H1 (cell line): ENCODE measurements around the gene CALD1. TPM values are rescaled to one million over a fixed set of nuclear protein-coding genes. Genes with fewer than 3 reads are reported as not detected.

Experiments
- CTCF ChIA-PET: fragments of 300-600 bp; sonication (Branson Sonifier 250); formaldehyde crosslinking; loops from one replicate; lab custom pipeline; 2021; ENCODE audit not compliant: partially characterized antibody; lab: Charles Lee
- POLR2A ChIA-PET: fragments of 300-600 bp; sonication (Branson Sonifier 250); formaldehyde crosslinking; loops from one replicate; lab custom pipeline; 2021; ENCODE audit warnings: inconsistent platforms; ENCODE audit not compliant: partially characterized antibody; lab: Charles Lee
- DNase-seq, 2 experiments: peaks; one replicate each; pipeline versions ENCODE4 v3.0.0 to v3.0.0-alpha.2; 2010 to 2022; ENCODE audit warnings: low spot score in 2 of 2, low read depth in 1 of 2, mixed read lengths in 1 of 2
- FAIRE-seq: peaks from 2 replicates; lab custom pipeline; 2011; peaks lifted over from hg19 to GRCh38; lab: Jason Lieb, UNC
- H2AFZ ChIP-seq: 2 replicates; pipeline ENCODE4 v1.8.1; 2012; ENCODE audit warnings: low read length, inconsistent platforms
- H2AK5ac ChIP-seq: 2 replicates; pipeline ENCODE4 v1.6.1; 2013; ENCODE audit warnings: low read depth, low read length
- H2BK120ac ChIP-seq: replicated peaks from 2 replicates; pipeline ENCODE3; 2013; ENCODE audit warnings: low read depth, low read length, inconsistent platforms
- H2BK12ac ChIP-seq: 2 replicates; pipeline ENCODE4 v1.6.1; 2013; ENCODE audit warnings: low read depth, low read length
- H2BK15ac ChIP-seq: 2 replicates; pipeline ENCODE4 v1.6.1; 2013; ENCODE audit warnings: low read length
- H2BK20ac ChIP-seq: 2 replicates; pipeline ENCODE4 v1.6.1; 2013; ENCODE audit warnings: low read length
- H2BK5ac ChIP-seq: 2 replicates; pipeline ENCODE4 v1.6.1; 2013; ENCODE audit warnings: low read depth, low read length
- H3K14ac ChIP-seq: 2 replicates; pipeline ENCODE4 v1.6.1; 2013; ENCODE audit warnings: inconsistent platforms; ENCODE audit not compliant: insufficient read length
- H3K18ac ChIP-seq: 2 replicates; pipeline ENCODE4 v1.6.1; 2013; ENCODE audit warnings: low read length; ENCODE audit errors: extremely low read depth
- H3K23ac ChIP-seq: 2 replicates; pipeline ENCODE4 v1.6.1; 2013; ENCODE audit warnings: inconsistent platforms; ENCODE audit not compliant: insufficient read length
- H3K23me2 ChIP-seq: 2 replicates; pipeline ENCODE4 v1.6.1; 2013; ENCODE audit warnings: low read depth, low read length
- H3K27ac ChIP-seq: 2 replicates; pipeline ENCODE4 v1.6.1; 2011; ENCODE audit warnings: low read depth, low read length, inconsistent platforms
- H3K27me3 ChIP-seq, 4 experiments: replicated peaks in 1 of 4; 1 replicate in 1 of 4; 2 replicates in 3 of 4; pipeline versions ENCODE4 v1.6.1 to v1.8.1; 2011 to 2013; ENCODE audit warnings: low read length in 3 of 4, mild to moderate bottlenecking in 3 of 4, inconsistent platforms in 2 of 4, mixed read lengths in 2 of 4, moderate library complexity in 1 of 4; ENCODE audit not compliant: control insufficient read depth in 3 of 4, insufficient read depth in 3 of 4; ENCODE audit errors: extremely low read depth in 1 of 4
- H3K36me3 ChIP-seq, 4 experiments: 2 replicates each; pipeline versions ENCODE4 v1.6.1 to v1.8.1; 2011 to 2013; ENCODE audit warnings: mild to moderate bottlenecking in 4 of 4, low read length in 3 of 4, moderate library complexity in 2 of 4, control low read depth in 1 of 4, inconsistent platforms in 1 of 4; ENCODE audit not compliant: insufficient read depth in 4 of 4, control insufficient read depth in 2 of 4
- H3K4ac ChIP-seq: replicated peaks from 2 replicates; pipeline ENCODE3; 2013; ENCODE audit warnings: low read length, low read depth, mixed read lengths, inconsistent platforms; ENCODE audit not compliant: insufficient read length
- H3K4me1 ChIP-seq, 4 experiments: replicated peaks in 1 of 4; 1 replicate in 1 of 4; 2 replicates in 3 of 4; pipeline versions ENCODE4 v1.6.1 to v1.8.1; 2011 to 2013; ENCODE audit warnings: low read length in 3 of 4, inconsistent platforms in 2 of 4, mixed read lengths in 1 of 4; ENCODE audit not compliant: insufficient read depth in 4 of 4, control insufficient read depth in 3 of 4
- H3K4me2 ChIP-seq, 2 experiments: 2 replicates each; pipeline versions ENCODE4 v1.6.1 to v1.8.1; 2011 to 2013; ENCODE audit warnings: low read depth in 2 of 2, low read length in 2 of 2, control low read depth in 1 of 2, inconsistent platforms in 1 of 2, mild to moderate bottlenecking in 1 of 2; ENCODE audit not compliant: insufficient read depth in 1 of 2
- H3K4me3 ChIP-seq, 4 experiments: fragments of 200-600, 300-600 bp in 1 of 4; sonication (generic), shearing (Covaris generic), sonication (Bioruptor Twin) in 1 of 4; 2 replicates each; pipeline versions ENCODE4 v1.5.1 to v1.8.1; 2011 to 2016; ENCODE audit warnings: low read length in 4 of 4, low read depth in 3 of 4, control low read depth in 2 of 4, inconsistent platforms in 2 of 4, mild to moderate bottlenecking in 2 of 4, mixed read lengths in 1 of 4, moderate library complexity in 1 of 4; ENCODE audit not compliant: insufficient read depth in 2 of 4; ENCODE audit errors: extremely low read depth in 1 of 4
- H3K56ac ChIP-seq: replicated peaks from 2 replicates; pipeline ENCODE3; 2013; ENCODE audit warnings: low read depth, mild to moderate bottlenecking, mixed read lengths, low read length, inconsistent platforms; ENCODE audit not compliant: insufficient read length
- H3K79me1 ChIP-seq: 2 replicates; pipeline ENCODE4 v1.6.1; 2013; ENCODE audit warnings: low read depth, low read length, control low read depth
- H3K79me2 ChIP-seq, 2 experiments: 2 replicates each; pipeline versions ENCODE4 v1.6.1 to v1.8.1; 2012 to 2013; ENCODE audit warnings: low read length in 2 of 2, mild to moderate bottlenecking in 2 of 2, inconsistent platforms in 1 of 2; ENCODE audit not compliant: insufficient read depth in 2 of 2, control insufficient read depth in 1 of 2
- H3K9ac ChIP-seq, 4 experiments: replicated peaks in 1 of 4; 1 replicate in 1 of 4; 2 replicates in 3 of 4; pipeline versions ENCODE4 v1.6.1 to v1.8.1; 2011 to 2013; ENCODE audit warnings: low read depth in 3 of 4, low read length in 3 of 4, control low read depth in 2 of 4, mild to moderate bottlenecking in 2 of 4, moderate library complexity in 2 of 4, inconsistent platforms in 1 of 4; ENCODE audit errors: extremely low read depth in 1 of 4
- H3K9me3 ChIP-seq, 2 experiments: 2 replicates each; pipeline versions ENCODE4 v1.6.1 to v1.8.1; 2012 to 2013; ENCODE audit warnings: mild to moderate bottlenecking in 2 of 2, moderate library complexity in 2 of 2, control low read depth in 1 of 2, inconsistent platforms in 1 of 2, low read depth in 1 of 2, low read length in 1 of 2, mixed read lengths in 1 of 2; ENCODE audit not compliant: insufficient read depth in 2 of 2
- H4K20me1 ChIP-seq, 2 experiments: replicated peaks in 1 of 2; 2 replicates each; pipeline versions ENCODE3 to v1.8.1; 2011 to 2013; ENCODE audit warnings: inconsistent platforms in 2 of 2, low read length in 2 of 2, mild to moderate bottlenecking in 1 of 2; ENCODE audit not compliant: insufficient read depth in 2 of 2, control insufficient read depth in 1 of 2
- H4K5ac ChIP-seq: 2 replicates; pipeline ENCODE4 v1.6.1; 2013; ENCODE audit warnings: low read length, low read depth, mixed read lengths, inconsistent platforms; ENCODE audit not compliant: insufficient read length
- H4K8ac ChIP-seq: 2 replicates; pipeline ENCODE4 v1.8.0; 2013; ENCODE audit warnings: mild to moderate bottlenecking, moderate library complexity, low read length, inconsistent platforms; ENCODE audit not compliant: insufficient read depth; ENCODE audit errors: extremely low read depth
- H4K91ac ChIP-seq: replicated peaks from 2 replicates; pipeline ENCODE3; 2013; ENCODE audit warnings: low read length, mixed read lengths, inconsistent platforms; ENCODE audit not compliant: insufficient read length
- BRCA1 ChIP-seq: IDR thresholded peaks from 2 replicates; pipeline ENCODE4 v1.6.1; 2012; ENCODE audit warnings: low read depth, low read length, improper control_type of control experiment
- WGBS, 2 experiments: shearing (Covaris generic) in 1 of 2; methylation state at CpG; one replicate each; pipeline versions ENCODE4 v1.1.6 to v1.1.7; 2013 to 2015; ENCODE audit warnings: low lambda C conversion rate in 2 of 2, mixed read lengths in 2 of 2, inconsistent platforms in 1 of 2, low coverage in 1 of 2, missing lambda C conversion rate in 1 of 2; ENCODE audit not compliant: insufficient replicate concordance in 2 of 2, insufficient coverage in 1 of 2, insufficient read length in 1 of 2; ENCODE audit errors: extremely low coverage in 1 of 2, missing lambda C conversion rate in 1 of 2; 5-methylcytosine and 5-hydroxymethylcytosine counted together
- polyA plus RNA-seq, 7 experiments: library from polyadenylated mRNA; depleted of rRNA in 3 of 7; stranded (reverse) in 5 of 7; unstranded in 2 of 7; fragments of >200 nt in 5 of 7; fragments of 200-250 nt in 2 of 7; gene quantifications; 1 replicate in 5 of 7; 2 replicates in 1 of 7; 4 replicates in 1 of 7; pipeline versions ENCODE4 v1.2.1 to v1.2.3, GENCODE V29; 2011 to 2013; ENCODE audit warnings: missing spikeins in 2 of 7, mixed read lengths in 2 of 7
- total RNA-seq: library from RNA; stranded (reverse); fragmentation: NEBNext Ultra II Directional; extraction: Animal tissue kit (Norgen Biotek cat#: 25700); gene quantifications from 2 replicates; pipeline ENCODE4 v1.2.1, GENCODE V29; 2021

The CALD1 gene
- total and polyA plus RNA-seq, 2 of the 8 experiments (the other 6 are each of a cell fraction or from before 2014, with no cell fraction given) = 34.3 to 177 TPM

DNA sequence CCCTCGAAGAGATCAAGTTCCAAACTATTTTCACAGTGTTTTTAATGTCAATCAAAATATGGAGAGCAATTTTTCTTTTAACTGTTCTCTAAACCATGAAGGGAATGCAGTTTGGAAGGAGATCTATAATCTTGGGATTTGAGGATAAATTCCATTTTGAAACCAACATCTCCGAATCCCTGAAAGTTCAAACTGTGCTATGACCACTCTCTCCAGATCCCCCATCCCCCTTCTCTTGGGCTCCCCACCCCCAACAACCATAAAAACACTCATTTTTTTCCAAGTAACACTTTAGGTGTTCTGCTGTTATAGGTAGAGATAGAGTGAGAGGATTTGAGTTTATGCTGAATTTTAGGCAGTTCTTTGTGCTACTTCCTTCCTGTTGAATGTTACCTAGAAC is 1.7 kb downstream of the CALD1 start:
- 64% methylated on average over 2 of the region's 2 CpGs; no CpG with 5 or more reads in 1 of the 2 experiments for WGBS, 2 experiments
- Histone ChIP-seq H3K79me1 (peaks cover 3% of the 10 kb centered on the region; the same call in 1 of the 2 replicates), H3K4me3 (peak overlapping the region; percentile 46 to 78 (median 56); a peak in 5 of 8 replicates), H3K4me1 (peaks cover 3 to 16% (median 8%) of the 10 kb centered on the region in 4 experiments; a peak in 5 of 7 replicates), H3K9ac (peak overlapping the region in 1 of 4 experiments; percentile 60; a peak in 2 of 7 replicates), H2BK5ac (no peak overlapping the region), H3K18ac (no peak overlapping the region), H3K36me3 (peaks cover 0 to 5% (median 0%) of the 10 kb centered on the region in 4 experiments; a peak in 3 of 8 replicates), H3K23ac (no peak overlapping the region), H2BK12ac (no peak overlapping the region), H4K5ac (no peak overlapping the region), H2BK15ac (no peak overlapping the region), H4K20me1 (no peaks in the 10 kb centered on the region), H2BK120ac (no peak overlapping the region), H3K27me3 (no peaks in the 10 kb centered on the region), H3K9me3 (no peaks in the 10 kb centered on the region), H3K23me2 (peaks cover 5% of the 10 kb centered on the region; the same call in 1 of the 2 replicates), H3K4ac (no peak overlapping the region), H4K91ac (no peak overlapping the region), H3K27ac (no peak overlapping the region), H3K14ac (no peak overlapping the region), H2AK5ac (no peak overlapping the region), H3K56ac (no peak overlapping the region), H3K4me2 (peak overlapping the region; percentile 61 to 85; a peak in 3 of 4 replicates), H2AFZ (no peak overlapping the region), H4K8ac (no peak overlapping the region), H2BK20ac (no peak overlapping the region), H3K79me2 (peaks cover 0 to 53% of the 10 kb centered on the region in 2 experiments; a peak in 2 of 4 replicates)
- CTCF ChIA-PET = interaction anchor here (1.0 to 1.3 kb wide), 2 partner anchors 8 to 56 kb away, joined by 3 to 5 read pairs; no protein-coding TSS in a partner anchor
- DNase-seq = no peak
- no peak for FAIRE-seq
- POLR2A ChIA-PET = interaction anchor here (1.0 to 1.6 kb wide), 4 partner anchors 14 to 50 kb away, joined by 3 to 4 read pairs (median 4); no protein-coding TSS in a partner anchor
- no peak for TF ChIP-seq BRCA1
